ENCODE measurements around the gene DOCK3.

The DOCK3 gene, protein sequence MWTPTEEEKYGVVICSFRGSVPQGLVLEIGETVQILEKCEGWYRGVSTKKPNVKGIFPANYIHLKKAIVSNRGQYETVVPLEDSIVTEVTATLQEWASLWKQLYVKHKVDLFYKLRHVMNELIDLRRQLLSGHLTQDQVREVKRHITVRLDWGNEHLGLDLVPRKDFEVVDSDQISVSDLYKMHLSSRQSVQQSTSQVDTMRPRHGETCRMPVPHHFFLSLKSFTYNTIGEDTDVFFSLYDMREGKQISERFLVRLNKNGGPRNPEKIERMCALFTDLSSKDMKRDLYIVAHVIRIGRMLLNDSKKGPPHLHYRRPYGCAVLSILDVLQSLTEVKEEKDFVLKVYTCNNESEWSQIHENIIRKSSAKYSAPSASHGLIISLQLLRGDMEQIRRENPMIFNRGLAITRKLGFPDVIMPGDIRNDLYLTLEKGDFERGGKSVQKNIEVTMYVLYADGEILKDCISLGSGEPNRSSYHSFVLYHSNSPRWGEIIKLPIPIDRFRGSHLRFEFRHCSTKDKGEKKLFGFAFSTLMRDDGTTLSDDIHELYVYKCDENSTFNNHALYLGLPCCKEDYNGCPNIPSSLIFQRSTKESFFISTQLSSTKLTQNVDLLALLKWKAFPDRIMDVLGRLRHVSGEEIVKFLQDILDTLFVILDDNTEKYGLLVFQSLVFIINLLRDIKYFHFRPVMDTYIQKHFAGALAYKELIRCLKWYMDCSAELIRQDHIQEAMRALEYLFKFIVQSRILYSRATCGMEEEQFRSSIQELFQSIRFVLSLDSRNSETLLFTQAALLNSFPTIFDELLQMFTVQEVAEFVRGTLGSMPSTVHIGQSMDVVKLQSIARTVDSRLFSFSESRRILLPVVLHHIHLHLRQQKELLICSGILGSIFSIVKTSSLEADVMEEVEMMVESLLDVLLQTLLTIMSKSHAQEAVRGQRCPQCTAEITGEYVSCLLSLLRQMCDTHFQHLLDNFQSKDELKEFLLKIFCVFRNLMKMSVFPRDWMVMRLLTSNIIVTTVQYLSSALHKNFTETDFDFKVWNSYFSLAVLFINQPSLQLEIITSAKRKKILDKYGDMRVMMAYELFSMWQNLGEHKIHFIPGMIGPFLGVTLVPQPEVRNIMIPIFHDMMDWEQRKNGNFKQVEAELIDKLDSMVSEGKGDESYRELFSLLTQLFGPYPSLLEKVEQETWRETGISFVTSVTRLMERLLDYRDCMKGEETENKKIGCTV (N-terminal part only)

GRCh38 chr3:50674349-50675178 is at the start of gene DOCK3:
TSS of gene DOCK3 (plus strand) at chr3:50674927. CDS start at chr3:50675264, 337 bp downstream.
- DNase-seq (ENCODE audit: extremely low read depth in 1 of 2, low read depth in 1 of 2) = peak; percentile 10 to 54

DNA sequence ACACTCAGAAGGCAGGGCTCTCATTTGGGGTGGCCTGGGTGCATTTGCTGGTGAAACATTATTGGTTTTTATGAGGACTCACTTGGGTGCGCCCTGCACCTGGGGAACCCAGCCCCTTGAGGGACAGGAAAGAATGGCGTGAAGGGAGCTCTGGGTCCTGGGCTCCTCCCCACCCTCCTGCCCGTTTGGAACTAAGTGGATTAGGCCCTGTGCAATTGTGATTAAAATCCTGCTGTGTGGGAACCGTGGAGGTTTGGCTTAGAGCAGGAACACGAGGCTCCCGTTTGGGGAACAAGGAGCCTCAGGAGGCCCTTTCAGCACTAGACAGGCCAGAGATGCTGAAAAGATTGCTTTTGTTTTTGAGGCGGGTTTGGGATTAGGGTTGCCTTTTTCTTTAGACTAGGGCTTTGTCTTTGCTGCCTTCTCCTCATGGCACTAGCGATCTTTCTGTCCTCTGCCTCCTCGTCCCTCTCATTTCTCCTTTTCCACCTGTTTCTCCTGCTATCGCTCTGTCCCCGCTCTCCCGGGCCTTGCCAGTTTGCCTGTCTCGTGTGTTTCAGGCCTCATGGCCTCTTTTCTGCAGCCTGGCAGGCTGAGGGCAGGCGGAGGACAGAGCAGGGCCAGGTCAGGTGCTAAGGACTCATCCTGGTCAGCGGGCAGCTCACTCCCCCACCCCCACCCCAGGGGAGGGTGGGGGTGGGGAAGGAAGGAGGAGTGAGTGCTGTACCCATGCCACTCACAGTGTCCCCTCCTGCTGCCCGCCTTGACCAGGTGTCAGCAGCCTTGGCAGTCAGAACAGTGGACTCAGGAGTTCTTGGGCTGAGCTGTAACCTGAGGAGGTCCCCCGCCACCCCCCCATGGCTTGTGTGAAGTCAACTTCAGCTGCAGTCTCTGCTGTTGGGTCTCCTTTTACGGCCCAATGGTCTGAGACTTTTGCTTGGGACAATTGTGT is 49.2 kb upstream of the DOCK3 start:
- DNase-seq (ENCODE audit: extremely low read depth in 1 of 2, low read depth in 1 of 2) = no peak

- no peak for DNase-seq (ENCODE audit: extremely low read depth in 1 of 2, low read depth in 1 of 2)
These were observed 48.3 kb upstream of the DOCK3 start for GRCh38 chr3:50626401-50626800.

DNA sequence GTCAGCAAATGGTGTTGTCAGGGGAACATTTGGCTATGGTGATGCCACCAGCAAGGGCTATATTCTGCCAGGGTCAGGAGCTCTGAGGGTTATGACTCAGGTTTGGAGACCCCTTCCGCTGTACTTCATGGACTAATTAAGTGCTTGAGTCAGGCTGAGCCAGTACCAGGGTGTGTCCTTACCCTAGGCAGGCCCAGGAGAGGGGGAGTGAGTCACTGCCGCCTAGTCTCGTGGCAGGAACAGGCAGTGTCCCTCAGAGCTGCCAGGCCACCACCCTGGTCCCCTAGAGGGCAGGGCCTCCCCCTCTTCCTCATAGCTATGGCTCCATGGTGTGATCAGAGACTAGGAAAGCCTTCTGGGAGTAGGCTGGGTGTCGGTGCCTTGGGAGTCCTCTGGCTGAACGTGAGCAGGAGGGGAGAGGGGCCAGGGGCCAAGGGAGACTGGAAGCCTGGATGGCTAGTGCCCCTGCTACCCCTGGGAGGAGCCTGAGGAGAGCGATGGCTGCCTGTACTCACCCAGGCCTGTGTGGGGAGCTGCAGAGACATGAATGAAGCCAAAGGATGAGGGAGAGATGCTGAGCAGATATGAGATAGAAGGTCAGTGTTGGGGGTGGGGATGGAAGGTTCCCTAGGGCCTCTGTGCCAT is 47.2 kb upstream of the DOCK3 start:
- no peak for DNase-seq (ENCODE audit: extremely low read depth in 1 of 2, low read depth in 1 of 2)

DNA sequence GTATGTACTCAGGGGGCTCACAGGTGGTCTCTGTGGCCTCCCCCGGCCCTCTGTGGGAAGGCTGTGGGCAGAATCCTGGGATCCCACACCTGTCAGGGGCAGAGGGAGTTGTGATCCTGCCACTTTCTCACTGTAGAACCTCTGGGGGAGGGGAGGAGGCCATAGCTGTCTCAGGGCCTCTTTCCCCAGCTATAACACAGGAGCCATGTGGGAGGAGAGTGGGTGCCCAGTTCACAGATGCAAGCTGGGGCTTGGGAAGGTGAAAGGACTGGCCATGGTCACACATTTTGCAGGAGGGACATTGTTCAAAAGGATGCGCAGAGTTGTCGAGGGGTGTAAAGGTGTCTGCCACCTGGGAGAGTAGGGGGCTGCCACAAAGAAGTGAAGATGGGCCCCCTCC is 46.1 kb upstream of the DOCK3 start:
- no peak for DNase-seq (ENCODE audit: extremely low read depth in 1 of 2, low read depth in 1 of 2)

GRCh38 chr3:50630394-50630793 is 44.3 kb upstream of the DOCK3 start:
- DNase-seq (ENCODE audit: extremely low read depth in 1 of 2, low read depth in 1 of 2) = no peak

GRCh38 chr3:50630877-50631276 is 43.9 kb upstream of the DOCK3 start:
- DNase-seq (ENCODE audit: extremely low read depth in 1 of 2, low read depth in 1 of 2) = no peak

DNA sequence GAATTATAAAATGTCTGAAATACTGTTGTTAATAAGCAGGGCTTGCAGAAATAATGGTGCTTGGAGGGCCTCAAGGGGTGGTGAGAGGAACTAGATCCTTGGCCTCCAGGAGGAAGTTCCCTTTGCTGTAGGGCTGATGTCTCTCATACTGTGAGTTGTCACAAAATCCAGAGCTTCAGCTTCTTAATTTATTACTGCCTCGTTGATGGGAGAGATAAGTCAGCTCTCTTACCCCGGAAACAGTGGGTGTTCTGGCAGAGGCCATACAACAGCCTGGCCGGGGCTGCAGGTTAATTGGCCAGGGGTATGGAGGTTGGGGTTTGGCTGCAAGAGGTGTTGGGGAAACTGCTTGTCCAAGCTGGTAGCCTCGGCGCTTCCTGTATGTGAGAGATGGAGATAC is 42.3 kb upstream of the DOCK3 start:
- DNase-seq (ENCODE audit: extremely low read depth in 1 of 2, low read depth in 1 of 2) = no peak

GRCh38 chr3:50633230-50633790 is 41.4 kb upstream of the DOCK3 start:
- no peak for DNase-seq (ENCODE audit: extremely low read depth in 1 of 2, low read depth in 1 of 2)

GRCh38 chr3:50635066-50635465 is 39.7 kb upstream of the DOCK3 start:
- no peak for DNase-seq (ENCODE audit: extremely low read depth in 1 of 2, low read depth in 1 of 2)

DNA sequence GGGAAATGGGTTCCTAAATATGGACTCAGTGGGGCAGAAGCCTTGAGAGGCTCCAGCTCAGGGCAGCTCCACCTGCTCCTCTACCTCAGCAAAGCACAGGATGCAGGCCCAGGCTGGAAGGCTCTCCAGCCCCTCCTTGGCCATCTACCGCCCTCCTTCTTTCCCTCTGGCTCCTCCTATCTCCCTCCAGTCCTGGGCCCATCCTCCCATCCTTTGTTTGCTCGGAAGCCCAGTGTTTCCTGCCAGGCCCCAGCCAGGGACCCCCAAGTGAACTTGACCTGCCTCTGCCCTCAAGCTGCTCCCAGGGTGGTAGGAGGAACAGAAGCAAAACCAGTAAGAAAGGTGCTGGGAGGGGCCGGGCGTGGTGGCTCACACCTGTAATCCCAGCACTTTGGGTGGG is 37.7 kb upstream of the DOCK3 start:
- DNase-seq (ENCODE audit: extremely low read depth in 1 of 2, low read depth in 1 of 2) = no peak

GRCh38 chr3:50637945-50638344 is 36.8 kb upstream of the DOCK3 start:
- no peak for DNase-seq (ENCODE audit: extremely low read depth in 1 of 2, low read depth in 1 of 2)

- DNase-seq (ENCODE audit: extremely low read depth in 1 of 2, low read depth in 1 of 2) = no peak
These were observed 35.7 kb upstream of the DOCK3 start for GRCh38 chr3:50639055-50639494.

- no peak for DNase-seq (ENCODE audit: extremely low read depth in 1 of 2, low read depth in 1 of 2)
These were observed 32.3 kb upstream of the DOCK3 start for GRCh38 chr3:50642382-50642781.

DNA sequence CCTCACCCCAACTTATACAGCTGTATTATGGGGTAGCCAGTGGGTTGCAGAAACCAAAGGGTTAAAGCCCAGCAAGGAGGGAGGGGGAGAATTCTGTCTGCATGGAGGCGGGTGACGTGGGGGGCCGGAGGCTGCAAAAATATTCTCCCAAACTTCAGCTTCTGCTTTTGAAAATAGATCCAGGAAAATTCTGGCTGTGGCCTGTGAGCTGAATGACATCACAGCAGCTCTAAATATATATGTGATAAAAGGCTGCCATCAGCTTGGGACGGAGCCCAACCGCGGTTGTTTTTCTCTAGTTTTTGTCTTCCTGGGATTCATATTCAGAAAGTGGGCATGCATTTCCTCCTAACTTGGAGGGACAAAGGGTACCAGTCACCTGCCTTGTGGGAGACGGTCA is 30.2 kb upstream of the DOCK3 start:
- DNase-seq (ENCODE audit: extremely low read depth in 1 of 2, low read depth in 1 of 2) = no peak

GRCh38 chr3:50645378-50645777 is 29.3 kb upstream of the DOCK3 start:
- DNase-seq (ENCODE audit: extremely low read depth in 1 of 2, low read depth in 1 of 2) = no peak

- DNase-seq (ENCODE audit: extremely low read depth in 1 of 2, low read depth in 1 of 2) = no peak
These were observed 26.4 kb upstream of the DOCK3 start for GRCh38 chr3:50648313-50648712.

DNA sequence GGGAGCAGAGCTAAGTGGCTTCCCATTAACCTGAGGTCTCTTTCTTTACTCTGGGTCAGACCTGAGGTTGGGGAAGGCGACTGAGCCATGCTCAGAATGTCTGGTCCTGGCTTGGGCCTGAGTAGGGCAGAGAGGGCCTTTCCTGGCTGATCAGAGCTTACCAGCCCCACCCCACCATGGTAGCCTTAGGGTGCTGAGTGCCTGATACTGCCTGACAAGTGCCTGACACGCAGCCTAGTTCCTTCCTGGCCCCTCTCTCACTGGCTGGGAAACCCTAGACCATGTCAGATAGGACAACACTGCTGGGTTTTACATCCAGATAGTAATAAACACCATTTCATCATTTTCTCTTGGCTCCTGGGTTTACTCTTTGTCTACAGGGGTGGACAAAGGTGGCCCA is 25.8 kb upstream of the DOCK3 start:
- no peak for DNase-seq (ENCODE audit: extremely low read depth in 1 of 2, low read depth in 1 of 2)
